Measurements from ENCODE around the gene UBE3B. TPM values are rescaled to one million over a fixed set of nuclear protein-coding genes. Genes with fewer than 3 reads are reported as not detected.
"Not testable (repeated sequence)": the region's sequence is repeated elsewhere in the genome, so short reads cannot be mapped to it uniquely, and the experiment has no call there.

UBE3B gene
- total RNA-seq, 4 donors from 2014 or later = 14.7 to 64.2 (median 30.7) TPM

- H3K4me1 ChIP-seq = no peaks in the 10 kb centered on the region
- no peak for TF ChIP-seq POLR2A (IDR thresholded peaks at IDR 0.05)
- TF ChIP-seq, protein P1, sequence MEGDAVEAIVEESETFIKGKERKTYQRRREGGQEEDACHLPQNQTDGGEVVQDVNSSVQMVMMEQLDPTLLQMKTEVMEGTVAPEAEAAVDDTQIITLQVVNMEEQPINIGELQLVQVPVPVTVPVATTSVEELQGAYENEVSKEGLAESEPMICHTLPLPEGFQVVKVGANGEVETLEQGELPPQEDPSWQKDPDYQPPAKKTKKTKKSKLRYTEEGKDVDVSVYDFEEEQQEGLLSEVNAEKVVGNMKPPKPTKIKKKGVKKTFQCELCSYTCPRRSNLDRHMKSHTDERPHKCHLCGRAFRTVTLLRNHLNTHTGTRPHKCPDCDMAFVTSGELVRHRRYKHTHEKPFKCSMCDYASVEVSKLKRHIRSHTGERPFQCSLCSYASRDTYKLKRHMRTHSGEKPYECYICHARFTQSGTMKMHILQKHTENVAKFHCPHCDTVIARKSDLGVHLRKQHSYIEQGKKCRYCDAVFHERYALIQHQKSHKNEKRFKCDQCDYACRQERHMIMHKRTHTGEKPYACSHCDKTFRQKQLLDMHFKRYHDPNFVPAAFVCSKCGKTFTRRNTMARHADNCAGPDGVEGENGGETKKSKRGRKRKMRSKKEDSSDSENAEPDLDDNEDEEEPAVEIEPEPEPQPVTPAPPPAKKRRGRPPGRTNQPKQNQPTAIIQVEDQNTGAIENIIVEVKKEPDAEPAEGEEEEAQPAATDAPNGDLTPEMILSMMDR (IDR thresholded peaks at IDR 0.05) = no peak
- H3K27me3 ChIP-seq = no peaks in the 10 kb centered on the region
- H3K36me3 ChIP-seq = no peaks in the 10 kb centered on the region
- no peaks in the 10 kb centered on the region for H3K9me3 ChIP-seq
- H3K27ac ChIP-seq = no peak overlapping the region
- H3K4me3 ChIP-seq = no peak overlapping the region
- DNase-seq = no peak
- intact Hi-C loops (cut with DNase I; ENCODE audit: low total_unique reads) = no loop called here
Observed at GRCh38 chr12:109439181-109439580, 38.3 kb upstream of the UBE3B start.

GRCh38 chr12:109439951-109440350 lies 37.5 kb upstream of the UBE3B start:
- intact Hi-C loops (cut with DNase I; ENCODE audit: low total_unique reads); H3K36me3 ChIP-seq; H3K27me3 ChIP-seq; H3K9me3 ChIP-seq; DNase-seq; H3K4me1 ChIP-seq; H3K27ac ChIP-seq; H3K4me3 ChIP-seq: not testable (repeated sequence)

- TF ChIP-seq, protein P1 (IDR thresholded peaks at IDR 0.05) = no peak
- TF ChIP-seq POLR2A (IDR thresholded peaks at IDR 0.05) = no peak
- no peaks in the 10 kb centered on the region for H3K27me3 ChIP-seq
- no peak overlapping the region for H3K27ac ChIP-seq
- no peak for DNase-seq
- intact Hi-C loops (cut with DNase I; ENCODE audit: low total_unique reads) = no loop called here
- no peak overlapping the region for H3K4me3 ChIP-seq
- H3K9me3 ChIP-seq = no peaks in the 10 kb centered on the region
- H3K36me3 ChIP-seq = no peaks in the 10 kb centered on the region
- no peaks in the 10 kb centered on the region for H3K4me1 ChIP-seq
Observed at GRCh38 chr12:109440851-109441490, 36.5 kb upstream of the UBE3B start.

DNA sequence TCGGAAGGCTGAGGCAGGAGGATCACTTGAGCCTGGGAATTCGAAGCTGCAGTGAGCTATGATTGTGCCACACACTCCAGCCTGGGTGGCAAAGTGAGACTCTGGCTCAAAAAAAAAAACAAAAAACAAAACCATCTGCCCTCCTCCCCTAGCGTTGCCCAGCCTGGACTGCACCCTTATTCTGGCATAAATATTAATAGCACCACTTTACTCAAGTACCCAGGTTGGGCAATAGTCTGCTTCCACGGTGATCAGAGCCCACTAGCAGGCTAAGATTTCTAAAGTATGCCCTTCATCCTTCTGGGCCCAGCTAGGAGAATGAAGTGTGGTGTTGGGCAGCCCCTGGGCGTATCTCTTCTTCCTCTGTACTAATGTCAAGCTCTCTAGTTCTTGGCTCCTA lies 33.6 kb upstream of the UBE3B start:
- no peaks in the 10 kb centered on the region for H3K4me1 ChIP-seq
- H3K27ac ChIP-seq = peak overlapping the region in 1 of 2 donors; percentile 55
- H3K36me3 ChIP-seq = no peaks in the 10 kb centered on the region
- TF ChIP-seq POLR2A (IDR thresholded peaks at IDR 0.05) = no peak
- TF ChIP-seq, protein P1 (IDR thresholded peaks at IDR 0.05) = no peak
- H3K4me3 ChIP-seq = no peak overlapping the region
- no peaks in the 10 kb centered on the region for H3K9me3 ChIP-seq
- no peaks in the 10 kb centered on the region for H3K27me3 ChIP-seq
- intact Hi-C loops (cut with DNase I; ENCODE audit: low total_unique reads) = no loop called here
- no peak for DNase-seq

GRCh38 chr12:109444259-109444658 lies 33.2 kb upstream of the UBE3B start:
- H3K4me1 ChIP-seq = no peaks in the 10 kb centered on the region
- H3K27ac ChIP-seq = peak overlapping the region in 1 of 2 donors; percentile 55
- H3K27me3 ChIP-seq = no peaks in the 10 kb centered on the region
- no peaks in the 10 kb centered on the region for H3K36me3 ChIP-seq
- no peak for TF ChIP-seq POLR2A (IDR thresholded peaks at IDR 0.05)
- TF ChIP-seq, protein P1 (IDR thresholded peaks at IDR 0.05) = no peak
- DNase-seq = no peak
- no peak overlapping the region for H3K4me3 ChIP-seq
- no peaks in the 10 kb centered on the region for H3K9me3 ChIP-seq
- intact Hi-C loops (cut with DNase I; ENCODE audit: low total_unique reads) = no loop called here

DNA sequence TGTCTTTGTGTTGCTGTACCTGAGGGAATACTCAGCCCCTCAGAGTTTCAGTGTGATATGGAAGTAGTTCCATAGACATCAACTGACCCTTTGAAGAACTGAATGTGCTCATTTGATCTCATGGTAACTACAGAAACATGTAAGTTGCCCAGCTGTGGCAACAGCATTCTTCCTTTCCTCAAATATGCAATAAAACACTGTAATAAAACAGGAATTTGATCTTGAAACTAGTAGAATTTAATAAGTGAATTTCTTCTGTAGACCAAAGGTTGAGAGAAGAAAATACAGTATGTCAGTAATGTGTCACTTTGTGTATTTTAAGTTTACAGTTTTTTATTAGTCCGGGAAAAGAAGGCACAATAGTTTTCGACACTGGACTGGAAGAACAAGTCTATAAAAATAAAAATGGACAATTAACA lies 32.2 kb upstream of the UBE3B start:
- Histone ChIP-seq H3K27me3 (no peaks in the 10 kb centered on the region), H3K4me3 (no peak overlapping the region), H3K4me1 (no peaks in the 10 kb centered on the region), H3K27ac (peak overlapping the region in 1 of 2 donors; percentile 55), H3K36me3 (no peaks in the 10 kb centered on the region), H3K9me3 (no peaks in the 10 kb centered on the region)
- intact Hi-C loops (cut with DNase I; ENCODE audit: low total_unique reads) = no loop called here
- TF ChIP-seq POLR2A (IDR thresholded peaks at IDR 0.05) = no peak
- TF ChIP-seq, protein P1 (IDR thresholded peaks at IDR 0.05) = no peak
- DNase-seq = no peak
